IMR-90 (cell line): ENCODE measurements around the gene RAD1. TPM values are rescaled to one million over a fixed set of nuclear protein-coding genes. Genes with fewer than 3 reads are reported as not detected.

Source experiments
- ATAC-seq: fragments of 200-7000 bp; cut with Tn5 transposase; 2 replicates; pipeline ENCODE4 v1.9.1; 2020; ENCODE audit warnings: low read depth, mild to moderate bottlenecking, moderate library complexity
- BruUV-seq: library from RNA; stranded (reverse); fragments of 400-500 nt; replicated peaks from 2 replicates; lab custom pipeline; 2021; lab: Mats Ljungman, UMichigan
- CTCF ChIA-PET: fragments of 300-600 bp; formaldehyde crosslinking; extraction: SDS; loops from one replicate; lab custom pipeline; 2021; ENCODE audit warnings: antibody characterized with exemption; lab: Yijun Ruan, JAX
- POLR2A ChIA-PET: fragments of 300-600 bp; sonication (Branson Sonifier 250); formaldehyde crosslinking; loops from one replicate; lab custom pipeline; 2022; ENCODE audit warnings: antibody characterized with exemption; ENCODE audit not compliant: unreplicated experiment; lab: Charles Lee
- DNase-seq: peaks from one replicate; pipeline ENCODE4 v3.0.0; 2013
- H2AFZ ChIP-seq: replicated peaks from 2 replicates; pipeline ENCODE3; 2013; ENCODE audit warnings: low read length, mild to moderate bottlenecking; ENCODE audit not compliant: poor library complexity
- H2AK5ac ChIP-seq: 2 replicates; pipeline ENCODE4 v1.6.1; 2013; ENCODE audit warnings: low read depth, low read length, inconsistent platforms
- H2AK9ac ChIP-seq: replicated peaks from 2 replicates; pipeline ENCODE3; 2013; ENCODE audit warnings: mild to moderate bottlenecking, low read depth, low read length, moderate library complexity; ENCODE audit not compliant: poor library complexity
- H2BK120ac ChIP-seq: 2 replicates; pipeline ENCODE4 v1.6.1; 2013; ENCODE audit warnings: low read depth, low read length, inconsistent platforms
- H2BK15ac ChIP-seq: 3 replicates; pipeline ENCODE4 v1.6.1; 2013; ENCODE audit warnings: low read depth, low read length, inconsistent platforms
- H2BK20ac ChIP-seq: 2 replicates; pipeline ENCODE4 v1.6.1; 2013; ENCODE audit warnings: low read depth, mild to moderate bottlenecking, inconsistent platforms, low read length, moderate library complexity
- H2BK5ac ChIP-seq: 2 replicates; pipeline ENCODE4 v1.6.1; 2013; ENCODE audit warnings: mild to moderate bottlenecking, low read depth, low read length, inconsistent platforms; ENCODE audit not compliant: poor library complexity, severe bottlenecking
- H3K14ac ChIP-seq: replicated peaks from 2 replicates; pipeline ENCODE4 v1.6.1; 2013; ENCODE audit warnings: low read depth, low read length, inconsistent platforms
- H3K18ac ChIP-seq: 2 replicates; pipeline ENCODE4 v1.6.1; 2013; ENCODE audit warnings: low read depth, low read length, control low read depth
- H3K23ac ChIP-seq: 2 replicates; pipeline ENCODE4 v1.6.1; 2013; ENCODE audit warnings: low read depth, low read length, inconsistent platforms
- H3K27ac ChIP-seq: 2 replicates; pipeline ENCODE4 v1.5.1; 2013; ENCODE audit warnings: mild to moderate bottlenecking, control low read depth, low read length; ENCODE audit not compliant: insufficient read depth
- H3K27me3 ChIP-seq: 2 replicates; pipeline ENCODE4 v1.6.1; 2013; ENCODE audit warnings: low read length; ENCODE audit not compliant: control insufficient read depth, insufficient read depth
- H3K36me3 ChIP-seq: 2 replicates; pipeline ENCODE4 v1.6.1; 2013; ENCODE audit warnings: low read length, mixed read lengths; ENCODE audit not compliant: control insufficient read depth, insufficient read depth
- H3K4ac ChIP-seq: 2 replicates; pipeline ENCODE4 v1.6.1; 2013; ENCODE audit warnings: low read depth, low read length, inconsistent platforms
- H3K4me1 ChIP-seq: 2 replicates; pipeline ENCODE4 v1.6.1; 2013; ENCODE audit warnings: low read length, mixed read lengths; ENCODE audit not compliant: control insufficient read depth, insufficient read depth
- H3K4me2 ChIP-seq: 2 replicates; pipeline ENCODE4 v1.6.1; 2013; ENCODE audit warnings: low read depth, mild to moderate bottlenecking, control low read depth, low read length, moderate library complexity
- H3K4me3 ChIP-seq: 2 replicates; pipeline ENCODE4 v1.5.1; 2013; ENCODE audit warnings: low read depth, mild to moderate bottlenecking, control low read depth, low read length, moderate library complexity; ENCODE audit not compliant: insufficient read depth
- H3K56ac ChIP-seq: 2 replicates; pipeline ENCODE4 v1.6.1; 2013; ENCODE audit warnings: low read length, inconsistent platforms; ENCODE audit not compliant: insufficient read depth; ENCODE audit errors: extremely low read depth
- H3K79me1 ChIP-seq, 2 experiments: 2 replicates each; pipeline ENCODE4 v1.6.1; 2013; ENCODE audit warnings: low read length in 2 of 2, inconsistent platforms in 1 of 2, low read depth in 1 of 2
- H3K9ac ChIP-seq: 2 replicates; pipeline ENCODE4 v1.6.1; 2013; ENCODE audit warnings: low read depth, low read length, control low read depth
- H3K9me1 ChIP-seq: 2 replicates; pipeline ENCODE4 v1.6.1; 2013; ENCODE audit warnings: low read length, inconsistent platforms; ENCODE audit not compliant: insufficient read depth
- H3K9me3 ChIP-seq: 2 replicates; pipeline ENCODE4 v1.6.1; 2013; ENCODE audit warnings: low read length; ENCODE audit not compliant: control insufficient read depth, insufficient read depth
- H4K20me1 ChIP-seq: 2 replicates; pipeline ENCODE4 v1.6.1; 2013; ENCODE audit warnings: low read length, inconsistent platforms; ENCODE audit not compliant: insufficient read depth
- H4K5ac ChIP-seq: 2 replicates; pipeline ENCODE4 v1.6.1; 2013; ENCODE audit warnings: mild to moderate bottlenecking, low read depth, low read length, control low read depth
- H4K8ac ChIP-seq, 2 experiments: 2 replicates each; pipeline ENCODE4 v1.6.1; 2013; ENCODE audit warnings: low read depth in 2 of 2, low read length in 2 of 2, control low read depth in 1 of 2, inconsistent platforms in 1 of 2
- H4K91ac ChIP-seq: 2 replicates; pipeline ENCODE4 v1.6.1; 2013; ENCODE audit warnings: low read depth, low read length, inconsistent platforms; ENCODE audit not compliant: insufficient read depth
- BHLHE40 ChIP-seq: fragments of 150-350 bp; IDR thresholded peaks from 2 replicates; pipeline ENCODE4 v1.6.1; 2016; ENCODE audit warnings: mild to moderate bottlenecking, low read depth, low read length
- CEBPB ChIP-seq: IDR thresholded peaks from 2 replicates; pipeline ENCODE4 v1.6.1; 2012; ENCODE audit warnings: low read depth, low read length, improper control_type of control experiment
- CHD1 ChIP-seq: IDR thresholded peaks from 2 replicates; pipeline ENCODE4 v1.6.1; 2012; ENCODE audit warnings: low read depth, low read length, improper control_type of control experiment
- FOS ChIP-seq: fragments of 150-350 bp; IDR thresholded peaks from 2 replicates; pipeline ENCODE4 v1.6.1; 2016; ENCODE audit warnings: low read depth, low read length
- MAFK ChIP-seq: IDR thresholded peaks from 2 replicates; pipeline ENCODE4 v1.6.1; 2012; ENCODE audit warnings: low read depth, low read length, improper control_type of control experiment
- MAZ ChIP-seq: IDR thresholded peaks from 2 replicates; pipeline ENCODE4 v1.6.1; 2012; ENCODE audit warnings: low read depth, mild to moderate bottlenecking, low read length, improper control_type of control experiment, moderate library complexity, borderline replicate concordance
- MXI1 ChIP-seq: IDR thresholded peaks from 2 replicates; pipeline ENCODE4 v1.6.1; 2012; ENCODE audit warnings: low read depth, mild to moderate bottlenecking, low read length, moderate library complexity, borderline replicate concordance
- NFE2L2 ChIP-seq: fragments of 150-350 bp; IDR thresholded peaks from 2 replicates; pipeline ENCODE4 v1.6.1; 2016; ENCODE audit warnings: low read depth, mild to moderate bottlenecking, low read length
- POLR2A ChIP-seq: IDR thresholded peaks from 2 replicates; pipeline ENCODE4 v1.6.1; 2012; ENCODE audit warnings: mild to moderate bottlenecking, low read depth, low read length
- RAD21 ChIP-seq: IDR thresholded peaks from 2 replicates; pipeline ENCODE4 v1.6.1; 2012; ENCODE audit warnings: low read length, improper control_type of control experiment
- RCOR1 ChIP-seq: IDR thresholded peaks from 2 replicates; pipeline ENCODE4 v1.6.1; 2012; ENCODE audit warnings: mild to moderate bottlenecking, low read length, improper control_type of control experiment; ENCODE audit not compliant: insufficient replicate concordance
- RFX5 ChIP-seq: IDR thresholded peaks from 2 replicates; pipeline ENCODE4 v1.8.0; 2012; ENCODE audit warnings: low read depth, mild to moderate bottlenecking, low read length, moderate library complexity
- SMC3 ChIP-seq: fragments of 150-350 bp; IDR thresholded peaks from 2 replicates; pipeline ENCODE4 v1.6.1; 2016; ENCODE audit warnings: low read depth, mild to moderate bottlenecking, antibody characterized with exemption, low read length, moderate library complexity
- WGBS, 2 experiments: methylation state at CpG; one replicate each; pipeline versions ENCODE4 v1.1.5 to v1.1.7; 2013; ENCODE audit warnings: missing lambda C conversion rate in 2 of 2; ENCODE audit not compliant: insufficient read length in 1 of 2; ENCODE audit errors: extremely low coverage in 2 of 2; 5-methylcytosine and 5-hydroxymethylcytosine counted together
- dilution Hi-C: fragments of 300-500 bp; cut with HindIII; formaldehyde crosslinking; loops from one replicate; pipeline ENCODE4 v1.14.3; 2018; ENCODE audit warnings: low sequenced_read_pairs; ENCODE audit not compliant: unreplicated experiment
- in situ Hi-C: fragments of 300-500 bp; cut with MboI; formaldehyde crosslinking; loops from 3 replicates; pipeline ENCODE4 v1.14.3; 2019; ENCODE audit warnings: low sequenced_read_pairs, inconsistent platforms, mixed read lengths
- intact Hi-C: fragments of 100-400 bp; cut with micrococcal nuclease; formaldehyde crosslinking; loops from 2 replicates; pipeline ENCODE4 v1.10.0; 2022
- polyA plus RNA-seq, 3 experiments: library from polyadenylated mRNA; depleted of rRNA; stranded (reverse); fragments of >200 nt; gene quantifications; 2 replicates each; pipeline ENCODE4 v1.2.3, GENCODE V29; 2012; ENCODE audit warnings: low replicate concordance in 1 of 3
- total RNA-seq: library from RNA; depleted of rRNA; stranded (reverse); fragments of >200 nt; gene quantifications from 2 replicates; pipeline ENCODE4 v1.2.3, GENCODE V29; 2012
- TF ChIP-seq, protein P1 (sequence below): fragments of 150-350 bp; IDR thresholded peaks from 2 replicates; pipeline ENCODE4 v1.6.1; 2016; ENCODE audit warnings: low read depth, mild to moderate bottlenecking, low read length, moderate library complexity, borderline replicate concordance
- TF ChIP-seq, protein P2 (sequence below): conservative IDR thresholded peaks from 2 replicates; pipeline ENCODE4 v1.5.1; 2012; ENCODE audit warnings: mild to moderate bottlenecking, low read depth, low read length, improper control_type of control experiment
- TF ChIP-seq, protein P3 (sequence below): fragments of 150-350 bp; IDR thresholded peaks from 2 replicates; pipeline ENCODE4 v1.6.1; 2017; ENCODE audit warnings: mild to moderate bottlenecking, antibody characterized with exemption, low read length, low read depth

Gene RAD1
- total and polyA plus RNA-seq, 2 of the 4 experiments (the other 2 are of a cell fraction) = 18.5 to 21.5 TPM

DNA sequence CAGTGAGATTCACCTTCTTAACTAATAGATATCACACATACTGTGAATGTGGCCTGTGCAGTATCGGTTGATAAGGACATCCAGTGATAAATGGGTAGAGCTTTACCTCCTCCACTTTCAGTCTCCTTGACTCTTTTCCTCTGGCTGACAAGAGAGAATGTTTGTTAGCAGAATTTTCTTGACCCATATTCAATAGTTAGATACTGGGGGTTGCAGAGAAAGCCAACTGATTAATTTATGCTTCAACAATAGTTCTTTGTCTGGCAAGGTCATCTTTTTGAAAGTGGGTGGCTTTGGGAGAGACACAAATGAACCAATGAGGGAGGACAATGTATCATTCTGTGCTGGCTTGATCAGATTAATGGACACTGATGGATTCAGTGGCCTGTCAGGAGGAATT is 46.0 kb downstream of the RAD1 start:
- dilution Hi-C loops = no loop called here
- Histone ChIP-seq H4K91ac (no peak overlapping the region), H3K9me1 (no peaks in the 10 kb centered on the region), H2AK5ac (no peak overlapping the region), H3K9me3 (no peaks in the 10 kb centered on the region), H2AK9ac (no peak overlapping the region), H3K9ac (no peak overlapping the region), H3K4me3 (no peak overlapping the region), H4K20me1 (no peaks in the 10 kb centered on the region), H4K8ac (no peak overlapping the region), H3K23ac (no peak overlapping the region), H3K4me2 (no peak overlapping the region), H4K5ac (no peak overlapping the region), H3K27ac (no peak overlapping the region), H2BK20ac (no peak overlapping the region), H2BK15ac (no peak overlapping the region), H3K36me3 (no peaks in the 10 kb centered on the region), H3K79me1 (no peaks in the 10 kb centered on the region), H3K27me3 (no peaks in the 10 kb centered on the region; the same call in 1 of the 2 replicates), H3K14ac (no peak overlapping the region), H3K4ac (no peak overlapping the region), H2BK120ac (no peak overlapping the region), H3K56ac (no peak overlapping the region), H3K4me1 (no peaks in the 10 kb centered on the region), H2AFZ (no peak overlapping the region), H3K18ac (no peak overlapping the region), H2BK5ac (no peak overlapping the region)
- TF ChIP-seq CHD1 = no peak
- TF ChIP-seq RFX5 = no peak
- TF ChIP-seq, protein P1, sequence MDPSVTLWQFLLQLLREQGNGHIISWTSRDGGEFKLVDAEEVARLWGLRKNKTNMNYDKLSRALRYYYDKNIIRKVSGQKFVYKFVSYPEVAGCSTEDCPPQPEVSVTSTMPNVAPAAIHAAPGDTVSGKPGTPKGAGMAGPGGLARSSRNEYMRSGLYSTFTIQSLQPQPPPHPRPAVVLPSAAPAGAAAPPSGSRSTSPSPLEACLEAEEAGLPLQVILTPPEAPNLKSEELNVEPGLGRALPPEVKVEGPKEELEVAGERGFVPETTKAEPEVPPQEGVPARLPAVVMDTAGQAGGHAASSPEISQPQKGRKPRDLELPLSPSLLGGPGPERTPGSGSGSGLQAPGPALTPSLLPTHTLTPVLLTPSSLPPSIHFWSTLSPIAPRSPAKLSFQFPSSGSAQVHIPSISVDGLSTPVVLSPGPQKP = no peak
- no peak for TF ChIP-seq RAD21
- TF ChIP-seq BHLHE40 = no peak
- no peak for TF ChIP-seq MAZ
- TF ChIP-seq FOS = no peak
- no peak for TF ChIP-seq NFE2L2
- TF ChIP-seq MAFK = no peak
- TF ChIP-seq CEBPB = no peak
- no peak for TF ChIP-seq RCOR1
- TF ChIP-seq, protein P2, sequence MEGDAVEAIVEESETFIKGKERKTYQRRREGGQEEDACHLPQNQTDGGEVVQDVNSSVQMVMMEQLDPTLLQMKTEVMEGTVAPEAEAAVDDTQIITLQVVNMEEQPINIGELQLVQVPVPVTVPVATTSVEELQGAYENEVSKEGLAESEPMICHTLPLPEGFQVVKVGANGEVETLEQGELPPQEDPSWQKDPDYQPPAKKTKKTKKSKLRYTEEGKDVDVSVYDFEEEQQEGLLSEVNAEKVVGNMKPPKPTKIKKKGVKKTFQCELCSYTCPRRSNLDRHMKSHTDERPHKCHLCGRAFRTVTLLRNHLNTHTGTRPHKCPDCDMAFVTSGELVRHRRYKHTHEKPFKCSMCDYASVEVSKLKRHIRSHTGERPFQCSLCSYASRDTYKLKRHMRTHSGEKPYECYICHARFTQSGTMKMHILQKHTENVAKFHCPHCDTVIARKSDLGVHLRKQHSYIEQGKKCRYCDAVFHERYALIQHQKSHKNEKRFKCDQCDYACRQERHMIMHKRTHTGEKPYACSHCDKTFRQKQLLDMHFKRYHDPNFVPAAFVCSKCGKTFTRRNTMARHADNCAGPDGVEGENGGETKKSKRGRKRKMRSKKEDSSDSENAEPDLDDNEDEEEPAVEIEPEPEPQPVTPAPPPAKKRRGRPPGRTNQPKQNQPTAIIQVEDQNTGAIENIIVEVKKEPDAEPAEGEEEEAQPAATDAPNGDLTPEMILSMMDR = no peak
- TF ChIP-seq SMC3 = no peak
- no peak for TF ChIP-seq POLR2A
- TF ChIP-seq, protein P3, sequence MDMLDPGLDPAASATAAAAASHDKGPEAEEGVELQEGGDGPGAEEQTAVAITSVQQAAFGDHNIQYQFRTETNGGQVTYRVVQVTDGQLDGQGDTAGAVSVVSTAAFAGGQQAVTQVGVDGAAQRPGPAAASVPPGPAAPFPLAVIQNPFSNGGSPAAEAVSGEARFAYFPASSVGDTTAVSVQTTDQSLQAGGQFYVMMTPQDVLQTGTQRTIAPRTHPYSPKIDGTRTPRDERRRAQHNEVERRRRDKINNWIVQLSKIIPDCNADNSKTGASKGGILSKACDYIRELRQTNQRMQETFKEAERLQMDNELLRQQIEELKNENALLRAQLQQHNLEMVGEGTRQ = no peak
- no peak for TF ChIP-seq MXI1
- CTCF ChIA-PET = interaction anchor here (1.1 kb wide), 1 partner anchor 15 kb away, joined by 3 read pairs; no protein-coding TSS in a partner anchor
- intact Hi-C loops = no loop called here
- POLR2A ChIA-PET = no interaction called here
- in situ Hi-C loops = no loop called here
- no TSS peak for BruUV-seq
- WGBS, 2 experiments = no CpG with 5 or more reads among the region's 1 CpG
- DNase-seq (no peak), ATAC-seq (no peak)
